Neural cell (in vitro differentiated cells): Measurements from ENCODE around the gene ATL1. TPM values are rescaled to one million over a fixed set of nuclear protein-coding genes. Genes with fewer than 3 reads are reported as not detected.

Source experiments
- H2AFZ ChIP-seq: fragments of 200-600, 300-800 bp; sonication (generic), shearing (Covaris generic); 2 replicates; pipeline ENCODE4 v1.6.0; 2014; ENCODE audit warnings: low read depth, mild to moderate bottlenecking, antibody characterized with exemption, low read length, moderate library complexity
- H3F3A ChIP-seq: fragments of 200-600 bp; shearing (Covaris generic); 2 replicates; pipeline ENCODE4 v1.6.1; 2016; ENCODE audit warnings: mild to moderate bottlenecking, moderate library complexity, mixed read lengths, antibody characterized with exemption, low read length; ENCODE audit not compliant: insufficient read depth, poor library complexity, severe bottlenecking
- H3K27ac ChIP-seq: fragments of 200-600, 300-800 bp; sonication (generic), shearing (Covaris generic); 2 replicates; pipeline ENCODE4 v1.5.1; 2014; ENCODE audit warnings: mild to moderate bottlenecking, low read length, moderate library complexity
- H3K27me3 ChIP-seq: fragments of 300-800, 200-600 bp; sonication (generic), shearing (Covaris generic); 2 replicates; pipeline ENCODE4 v1.6.0; 2014; ENCODE audit warnings: mild to moderate bottlenecking, low read depth, low read length, moderate library complexity; ENCODE audit not compliant: insufficient read depth
- H3K36me3 ChIP-seq: fragments of 300-800, 200-600 bp; sonication (generic), shearing (Covaris generic); 2 replicates; pipeline ENCODE4 v1.5.1; 2014; ENCODE audit warnings: mild to moderate bottlenecking, antibody characterized with exemption, low read length, moderate library complexity; ENCODE audit not compliant: insufficient read depth
- H3K4me2 ChIP-seq: fragments of 300-800, 200-600 bp; sonication (generic), shearing (Covaris generic); 2 replicates; pipeline ENCODE4 v1.6.0; 2014; ENCODE audit warnings: mild to moderate bottlenecking, low read length
- H3K4me3 ChIP-seq: fragments of 300-800, 200-600 bp; sonication (generic), shearing (Covaris generic); 2 replicates; pipeline ENCODE4 v1.5.1; 2014; ENCODE audit warnings: mild to moderate bottlenecking, low read length, moderate library complexity
- H3K79me2 ChIP-seq: fragments of 200-600 bp; shearing (Covaris generic); replicated peaks from 2 replicates; pipeline ENCODE4 v1.6.0; 2014; ENCODE audit warnings: mild to moderate bottlenecking, low read length, moderate library complexity; ENCODE audit not compliant: insufficient read depth
- H3K9ac ChIP-seq: fragments of 300-800, 200-600 bp; sonication (generic), shearing (Covaris generic); 2 replicates; pipeline ENCODE4 v1.6.1; 2016; ENCODE audit warnings: mild to moderate bottlenecking, low read length, mixed read lengths
- H3K9me2 ChIP-seq: fragments of 200-600 bp; shearing (Covaris generic); 2 replicates; pipeline ENCODE4 v1.6.1; 2016; ENCODE audit warnings: mild to moderate bottlenecking, low read length, mixed read lengths; ENCODE audit not compliant: insufficient read depth
- H3K9me3 ChIP-seq: fragments of 200-600, 300-800 bp; sonication (generic), shearing (Covaris generic); 2 replicates; pipeline ENCODE4 v1.6.1; 2016; ENCODE audit warnings: mild to moderate bottlenecking, mixed run types, low read length, moderate library complexity, mixed read lengths
- H4K20me1 ChIP-seq: fragments of 200-600 bp; shearing (Covaris generic); 2 replicates; pipeline ENCODE4 v1.6.1; 2016; ENCODE audit warnings: mild to moderate bottlenecking, mixed run types; ENCODE audit not compliant: insufficient read depth
- CTCF ChIP-seq: fragments of 450-650 bp; IDR thresholded peaks from 2 replicates; pipeline ENCODE4 v1.5.1; 2014; ENCODE audit warnings: antibody characterized with exemption, mild to moderate bottlenecking, moderate library complexity; ENCODE audit not compliant: poor library complexity, severe bottlenecking
- EP300 ChIP-seq: fragments of 450-650 bp; conservative IDR thresholded peaks from 2 replicates; pipeline ENCODE4 v1.6.1; 2014; ENCODE audit warnings: antibody characterized with exemption, mild to moderate bottlenecking, moderate library complexity; ENCODE audit not compliant: poor library complexity, severe bottlenecking
- EZH2 ChIP-seq: fragments of 200-600, 300-800 bp; shearing (Covaris generic), sonication (generic); IDR thresholded peaks from 2 replicates; pipeline ENCODE4 v1.6.1; 2014; ENCODE audit warnings: antibody characterized with exemption, low read length, borderline replicate concordance, mild to moderate bottlenecking; ENCODE audit not compliant: insufficient read depth, poor library complexity, severe bottlenecking
- MXI1 ChIP-seq: fragments of 450-650 bp; conservative IDR thresholded peaks from 2 replicates; pipeline ENCODE4 v1.6.1; 2014; ENCODE audit warnings: antibody characterized with exemption, mild to moderate bottlenecking; ENCODE audit not compliant: poor library complexity, severe bottlenecking
- POLR2AphosphoS5 ChIP-seq: IDR thresholded peaks from 2 replicates; pipeline ENCODE4 v1.6.1; 2012
- RAD21 ChIP-seq: fragments of 450-650 bp; conservative IDR thresholded peaks from 2 replicates; pipeline ENCODE4 v1.6.1; 2014; ENCODE audit warnings: antibody characterized with exemption, mild to moderate bottlenecking, moderate library complexity
- REST ChIP-seq: IDR thresholded peaks from 2 replicates; pipeline ENCODE4 v1.6.1; 2012; ENCODE audit warnings: borderline replicate concordance
- SMC3 ChIP-seq: fragments of 450-650 bp; conservative IDR thresholded peaks from 2 replicates; pipeline ENCODE4 v1.6.1; 2014; ENCODE audit warnings: antibody characterized with exemption, mild to moderate bottlenecking, moderate library complexity; ENCODE audit not compliant: poor library complexity
- TAF1 ChIP-seq: IDR thresholded peaks from 2 replicates; pipeline ENCODE4 v1.6.1; 2012; ENCODE audit warnings: low read depth
- polyA plus RNA-seq: library from polyadenylated mRNA; depleted of rRNA; stranded (reverse); fragments of >200 nt; gene quantifications from 2 replicates; pipeline ENCODE4 v1.2.3, GENCODE V29; 2014

Gene ATL1
- polyA plus RNA-seq, 1 donor from 2014 or later: 70.4 TPM

- no peak overlapping the region for H3K4me2 ChIP-seq
- H4K20me1 ChIP-seq: no peaks in the 10 kb centered on the region
- no peak overlapping the region for H2AFZ ChIP-seq
- no peak overlapping the region for H3K9ac ChIP-seq
- H3K27ac ChIP-seq: no peak overlapping the region
- no peaks in the 10 kb centered on the region for H3K9me3 ChIP-seq
- H3K9me2 ChIP-seq: no peaks in the 10 kb centered on the region
- no peaks in the 10 kb centered on the region for H3K79me2 ChIP-seq
- no peaks in the 10 kb centered on the region for H3K27me3 ChIP-seq
- TF ChIP-seq CTCF (no peak), MXI1 (no peak), TAF1 (no peak), SMC3 (no peak), RAD21 (no peak), REST (no peak), EP300 (no peak), EZH2 (no peak), POLR2AphosphoS5 (no peak)
- H3K4me3 ChIP-seq: no peak overlapping the region
- H3F3A ChIP-seq: no peaks in the 10 kb centered on the region
- no peaks in the 10 kb centered on the region for H3K36me3 ChIP-seq
Measured at GRCh38 chr14:50678163-50678562, 118.2 kb downstream of the ATL1 start.

GRCh38 chr14:50679674-50680073 is 119.7 kb downstream of the ATL1 start:
- Histone ChIP-seq H3F3A (no peaks in the 10 kb centered on the region), H3K9me3 (no peaks in the 10 kb centered on the region), H4K20me1 (no peaks in the 10 kb centered on the region), H2AFZ (no peak overlapping the region), H3K4me2 (no peak overlapping the region), H3K9ac (no peak overlapping the region), H3K4me3 (no peak overlapping the region), H3K27me3 (no peaks in the 10 kb centered on the region), H3K9me2 (no peaks in the 10 kb centered on the region), H3K79me2 (no peaks in the 10 kb centered on the region), H3K36me3 (no peaks in the 10 kb centered on the region), H3K27ac (no peak overlapping the region)
- no peak for TF ChIP-seq RAD21
- TF ChIP-seq MXI1: no peak
- TF ChIP-seq SMC3: no peak
- TF ChIP-seq TAF1: no peak
- TF ChIP-seq POLR2AphosphoS5: no peak
- TF ChIP-seq REST: no peak
- TF ChIP-seq EZH2: no peak
- TF ChIP-seq CTCF: no peak
- no peak for TF ChIP-seq EP300
